C4-2B (cell line): ENCODE measurements around the gene SERINC4.

Source experiments
- CTCF ChIP-seq: fragments of 450-650 bp; conservative IDR thresholded peaks from 2 replicates; pipeline ENCODE4 v1.5.1; 2017; ENCODE audit warnings: mild to moderate bottlenecking
- ZFX ChIP-seq: fragments of 450-650 bp; IDR thresholded peaks from 2 replicates; pipeline ENCODE4 v1.6.1; 2017

DNA sequence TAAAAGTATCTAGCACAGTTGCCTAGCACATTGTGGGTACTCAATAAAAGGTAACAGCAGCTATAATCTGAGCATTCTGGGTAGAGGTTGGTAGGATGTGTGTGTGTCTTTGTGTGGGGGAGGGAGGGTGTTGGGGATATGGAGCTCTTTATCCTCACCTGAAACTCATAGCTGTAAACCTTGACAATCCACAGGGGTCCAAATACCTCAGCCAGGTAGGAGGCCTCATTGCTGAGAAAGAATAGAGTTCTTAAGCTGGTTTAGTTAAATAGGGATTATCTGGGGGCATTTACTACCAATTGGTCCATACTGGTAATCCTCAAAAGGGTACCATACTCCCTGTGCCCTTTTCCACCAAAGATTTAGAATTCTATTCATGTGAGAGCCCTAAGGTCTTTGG, 4.0 kb downstream of the SERINC4 start:
- TF ChIP-seq CTCF (no peak), ZFX (no peak)
